Measurements from ENCODE around the gene DLX1. TPM values are rescaled to one million over a fixed set of nuclear protein-coding genes. Genes with fewer than 3 reads are reported as not detected.

DLX1 gene
- total and polyA plus RNA-seq, 9 of the 15 experiments (the other 6 are each of a cell fraction or from before 2014, with no cell fraction given): 1.9 to 26.2 (median 9.6) TPM

DNA sequence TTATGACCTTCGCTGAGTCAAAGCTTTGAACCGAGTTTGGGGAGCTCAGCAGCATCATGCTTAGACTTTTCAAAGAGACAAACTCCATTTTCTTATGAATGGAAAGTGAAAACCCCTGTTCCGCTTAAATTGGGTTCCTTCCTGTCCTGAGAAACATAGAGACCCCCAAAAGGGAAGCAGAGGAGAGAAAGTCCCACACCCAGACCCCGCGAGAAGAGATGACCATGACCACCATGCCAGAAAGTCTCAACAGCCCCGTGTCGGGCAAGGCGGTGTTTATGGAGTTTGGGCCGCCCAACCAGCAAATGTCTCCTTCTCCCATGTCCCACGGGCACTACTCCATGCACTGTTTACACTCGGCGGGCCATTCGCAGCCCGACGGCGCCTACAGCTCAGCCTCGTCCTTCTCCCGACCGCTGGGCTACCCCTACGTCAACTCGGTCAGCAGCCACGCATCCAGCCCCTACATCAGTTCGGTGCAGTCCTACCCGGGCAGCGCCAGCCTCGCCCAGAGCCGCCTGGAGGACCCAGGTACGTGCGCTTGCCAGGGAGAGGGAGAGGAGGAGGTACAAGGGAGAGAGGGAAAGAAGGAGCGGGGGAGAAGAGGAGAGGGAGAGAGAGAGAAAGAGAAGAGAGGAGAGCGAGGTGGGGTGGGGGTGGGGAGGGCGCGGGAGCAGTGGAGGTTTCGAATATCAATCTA lies at the start of gene DLX1 (continued):
- TF ChIP-seq CREM (IDR thresholded peaks at IDR 0.05; ENCODE audit: low read depth) (peak; percentile 47; the same call in 1 of the 2 replicates), NEUROD1 (IDR thresholded peaks at IDR 0.05; ENCODE audit: borderline replicate concordance, low read depth, low read length, partially characterized antibody) (peak; percentile 37), ARID2 (IDR thresholded peaks at IDR 0.05) (peak; percentile 74; the same call in 1 of the 2 replicates), SMARCA4 (IDR thresholded peaks at IDR 0.05) (peak; percentile 48; the same call in 1 of the 2 replicates), MYNN (IDR thresholded peaks at IDR 0.05) (no peak), MYNN (CRISPR knock-in tag; IDR thresholded peaks at IDR 0.05) (no peak), PML (IDR thresholded peaks at IDR 0.05; ENCODE audit: low read length) (0 out of 2 replicates have a peak, but pooled peaks have one; percentile 44), ELF1 (tag; IDR thresholded peaks at IDR 0.05) (no peak), TAF15 (IDR thresholded peaks at IDR 0.05; ENCODE audit: low read depth, low read length) (no peak), ZNF165 (CRISPR knock-in tag; IDR thresholded peaks at IDR 0.05; ENCODE audit: borderline replicate concordance) (no peak), HEY1 (CRISPR knock-in tag; IDR thresholded peaks at IDR 0.05; ENCODE audit: borderline replicate concordance) (no peak), THAP7 (CRISPR knock-in tag; IDR thresholded peaks at IDR 0.05) (no peak), IFI16 (CRISPR knock-in tag; IDR thresholded peaks at IDR 0.05) (no peak), CBFB (CRISPR knock-in tag; IDR thresholded peaks at IDR 0.05) (peak; percentile 69; the same call in 1 of the 2 replicates), TFAM (CRISPR knock-in tag; conservative IDR thresholded peaks at IDR 0.05) (no peak), SIN3B (IDR thresholded peaks at IDR 0.05; ENCODE audit: low read depth) (no peak), ZNF57 (CRISPR knock-in tag; IDR thresholded peaks at IDR 0.05) (no peak), TARDBP (IDR thresholded peaks at IDR 0.05) (no peak), BDP1 (IDR thresholded peaks at IDR 0.05; ENCODE audit: insufficient read depth, insufficient read length) (no peak), ETV6 (IDR thresholded peaks at IDR 0.05; ENCODE audit: borderline replicate concordance in 1 of 2, low read depth in 2 of 2, low read length in 1 of 2) (no peak), ETV6 (CRISPR knock-in tag; IDR thresholded peaks at IDR 0.05; ENCODE audit: borderline replicate concordance) (no peak), ZNF311 (CRISPR knock-in tag; IDR thresholded peaks at IDR 0.05) (no peak), NFRKB (IDR thresholded peaks at IDR 0.05; ENCODE audit: low read depth) (peak; percentile 91)
- TF ChIP-seq, protein P1, sequence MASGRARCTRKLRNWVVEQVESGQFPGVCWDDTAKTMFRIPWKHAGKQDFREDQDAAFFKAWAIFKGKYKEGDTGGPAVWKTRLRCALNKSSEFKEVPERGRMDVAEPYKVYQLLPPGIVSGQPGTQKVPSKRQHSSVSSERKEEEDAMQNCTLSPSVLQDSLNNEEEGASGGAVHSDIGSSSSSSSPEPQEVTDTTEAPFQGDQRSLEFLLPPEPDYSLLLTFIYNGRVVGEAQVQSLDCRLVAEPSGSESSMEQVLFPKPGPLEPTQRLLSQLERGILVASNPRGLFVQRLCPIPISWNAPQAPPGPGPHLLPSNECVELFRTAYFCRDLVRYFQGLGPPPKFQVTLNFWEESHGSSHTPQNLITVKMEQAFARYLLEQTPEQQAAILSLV (tag; IDR thresholded peaks at IDR 0.05): no peak
- TF ChIP-seq, protein P2, sequence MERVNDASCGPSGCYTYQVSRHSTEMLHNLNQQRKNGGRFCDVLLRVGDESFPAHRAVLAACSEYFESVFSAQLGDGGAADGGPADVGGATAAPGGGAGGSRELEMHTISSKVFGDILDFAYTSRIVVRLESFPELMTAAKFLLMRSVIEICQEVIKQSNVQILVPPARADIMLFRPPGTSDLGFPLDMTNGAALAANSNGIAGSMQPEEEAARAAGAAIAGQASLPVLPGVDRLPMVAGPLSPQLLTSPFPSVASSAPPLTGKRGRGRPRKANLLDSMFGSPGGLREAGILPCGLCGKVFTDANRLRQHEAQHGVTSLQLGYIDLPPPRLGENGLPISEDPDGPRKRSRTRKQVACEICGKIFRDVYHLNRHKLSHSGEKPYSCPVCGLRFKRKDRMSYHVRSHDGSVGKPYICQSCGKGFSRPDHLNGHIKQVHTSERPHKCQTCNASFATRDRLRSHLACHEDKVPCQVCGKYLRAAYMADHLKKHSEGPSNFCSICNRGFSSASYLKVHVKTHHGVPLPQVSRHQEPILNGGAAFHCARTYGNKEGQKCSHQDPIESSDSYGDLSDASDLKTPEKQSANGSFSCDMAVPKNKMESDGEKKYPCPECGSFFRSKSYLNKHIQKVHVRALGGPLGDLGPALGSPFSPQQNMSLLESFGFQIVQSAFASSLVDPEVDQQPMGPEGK (CRISPR knock-in tag; IDR thresholded peaks at IDR 0.05; ENCODE audit: borderline replicate concordance): no peak
- TF ChIP-seq, protein P3, sequence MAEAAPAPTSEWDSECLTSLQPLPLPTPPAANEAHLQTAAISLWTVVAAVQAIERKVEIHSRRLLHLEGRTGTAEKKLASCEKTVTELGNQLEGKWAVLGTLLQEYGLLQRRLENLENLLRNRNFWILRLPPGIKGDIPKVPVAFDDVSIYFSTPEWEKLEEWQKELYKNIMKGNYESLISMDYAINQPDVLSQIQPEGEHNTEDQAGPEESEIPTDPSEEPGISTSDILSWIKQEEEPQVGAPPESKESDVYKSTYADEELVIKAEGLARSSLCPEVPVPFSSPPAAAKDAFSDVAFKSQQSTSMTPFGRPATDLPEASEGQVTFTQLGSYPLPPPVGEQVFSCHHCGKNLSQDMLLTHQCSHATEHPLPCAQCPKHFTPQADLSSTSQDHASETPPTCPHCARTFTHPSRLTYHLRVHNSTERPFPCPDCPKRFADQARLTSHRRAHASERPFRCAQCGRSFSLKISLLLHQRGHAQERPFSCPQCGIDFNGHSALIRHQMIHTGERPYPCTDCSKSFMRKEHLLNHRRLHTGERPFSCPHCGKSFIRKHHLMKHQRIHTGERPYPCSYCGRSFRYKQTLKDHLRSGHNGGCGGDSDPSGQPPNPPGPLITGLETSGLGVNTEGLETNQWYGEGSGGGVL (CRISPR knock-in tag; IDR thresholded peaks at IDR 0.05): no peak

All from K562 (cell line).